Keratinocyte (primary cell): Measurements from ENCODE around the gene SMYD2.

ENCODE experiments used
- EZH2 ChIP-seq: IDR thresholded peaks from one replicate; pipeline ENCODE4 v1.6.1; 2012; ENCODE audit warnings: inconsistent platforms, mild to moderate bottlenecking, low read length, moderate library complexity
- TF ChIP-seq, protein P1 (sequence below), 3 experiments: IDR thresholded peaks in 1 of 3; conservative IDR thresholded peaks in 1 of 3; optimal IDR thresholded peaks in 1 of 3; 2 replicates in 2 of 3; 3 replicates in 1 of 3; pipeline versions ENCODE3 to v1.5.1; 2011; ENCODE audit warnings: low read length in 3 of 3, mild to moderate bottlenecking in 3 of 3, moderate library complexity in 2 of 3, control low read depth in 1 of 3, inconsistent platforms in 1 of 3; ENCODE audit not compliant: insufficient read depth in 2 of 3; ENCODE audit errors: extremely low read depth in 1 of 3

DNA sequence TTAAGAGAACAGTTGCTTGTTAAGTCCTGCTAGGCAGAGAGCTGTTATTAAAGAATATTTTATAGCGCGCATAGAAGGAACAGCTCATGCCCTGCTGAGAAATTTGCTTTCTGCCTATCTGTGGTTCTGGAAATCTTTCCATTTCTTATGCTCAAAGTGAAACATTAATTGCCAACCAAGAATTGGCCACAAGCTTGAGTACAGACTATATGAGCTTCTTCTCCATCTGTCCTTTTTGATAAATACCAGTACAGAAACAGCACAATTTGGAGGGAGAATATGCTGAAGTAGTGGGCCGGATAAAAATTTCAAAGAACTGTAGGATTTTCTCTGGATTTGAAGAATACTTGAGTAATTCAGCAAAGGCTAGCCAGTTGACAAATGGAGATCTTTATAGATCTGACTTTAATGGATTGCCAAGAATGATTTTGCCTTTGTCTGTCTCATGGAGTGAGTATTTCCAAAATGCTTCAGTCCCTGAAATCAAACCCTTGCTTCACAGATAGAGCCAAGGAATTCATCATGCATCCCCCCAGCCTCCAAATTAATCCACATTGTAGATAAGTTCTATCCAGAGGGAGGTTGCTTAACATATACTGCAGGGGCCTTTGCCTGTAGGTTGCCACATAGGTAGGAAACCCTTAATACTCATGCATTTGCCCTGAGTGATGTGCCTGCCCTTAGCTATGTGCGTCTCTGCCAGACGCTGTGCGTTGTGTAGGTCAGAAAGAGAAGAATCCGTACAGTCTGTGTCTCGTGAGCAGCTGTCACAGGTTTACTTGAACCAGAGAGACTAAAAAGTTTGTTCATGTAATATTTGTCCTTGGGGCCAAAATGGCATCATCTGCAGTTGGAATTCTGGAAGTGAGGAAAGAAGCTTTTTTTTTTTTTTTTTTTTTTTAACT, 44.2 kb downstream of the SMYD2 start:
- TF ChIP-seq, protein P1, sequence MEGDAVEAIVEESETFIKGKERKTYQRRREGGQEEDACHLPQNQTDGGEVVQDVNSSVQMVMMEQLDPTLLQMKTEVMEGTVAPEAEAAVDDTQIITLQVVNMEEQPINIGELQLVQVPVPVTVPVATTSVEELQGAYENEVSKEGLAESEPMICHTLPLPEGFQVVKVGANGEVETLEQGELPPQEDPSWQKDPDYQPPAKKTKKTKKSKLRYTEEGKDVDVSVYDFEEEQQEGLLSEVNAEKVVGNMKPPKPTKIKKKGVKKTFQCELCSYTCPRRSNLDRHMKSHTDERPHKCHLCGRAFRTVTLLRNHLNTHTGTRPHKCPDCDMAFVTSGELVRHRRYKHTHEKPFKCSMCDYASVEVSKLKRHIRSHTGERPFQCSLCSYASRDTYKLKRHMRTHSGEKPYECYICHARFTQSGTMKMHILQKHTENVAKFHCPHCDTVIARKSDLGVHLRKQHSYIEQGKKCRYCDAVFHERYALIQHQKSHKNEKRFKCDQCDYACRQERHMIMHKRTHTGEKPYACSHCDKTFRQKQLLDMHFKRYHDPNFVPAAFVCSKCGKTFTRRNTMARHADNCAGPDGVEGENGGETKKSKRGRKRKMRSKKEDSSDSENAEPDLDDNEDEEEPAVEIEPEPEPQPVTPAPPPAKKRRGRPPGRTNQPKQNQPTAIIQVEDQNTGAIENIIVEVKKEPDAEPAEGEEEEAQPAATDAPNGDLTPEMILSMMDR (optimal IDR thresholded peaks at IDR 0.05 in 1 of 3, IDR thresholded peaks at IDR 0.05 in 1 of 3, conservative IDR thresholded peaks at IDR 0.05 in 1 of 3; ENCODE audit: extremely low read depth in 1 of 3, insufficient read depth in 2 of 3, low read length in 3 of 3): no peak
- TF ChIP-seq EZH2: no peak
